Neural cell (in vitro differentiated cells): ENCODE data around the gene EIF2A. TPM values are rescaled to one million over a fixed set of nuclear protein-coding genes. Genes with fewer than 3 reads are reported as not detected.

Experiments used
- H2AFZ ChIP-seq: fragments of 200-600, 300-800 bp; sonication (generic), shearing (Covaris generic); 2 replicates; pipeline ENCODE4 v1.6.0; 2014; ENCODE audit warnings: low read depth, mild to moderate bottlenecking, antibody characterized with exemption, low read length, moderate library complexity
- H3F3A ChIP-seq: fragments of 200-600 bp; shearing (Covaris generic); 2 replicates; pipeline ENCODE4 v1.6.1; 2016; ENCODE audit warnings: mild to moderate bottlenecking, moderate library complexity, mixed read lengths, antibody characterized with exemption, low read length; ENCODE audit not compliant: insufficient read depth, poor library complexity, severe bottlenecking
- H3K27ac ChIP-seq: fragments of 200-600, 300-800 bp; sonication (generic), shearing (Covaris generic); 2 replicates; pipeline ENCODE4 v1.5.1; 2014; ENCODE audit warnings: mild to moderate bottlenecking, low read length, moderate library complexity
- H3K27me3 ChIP-seq: fragments of 300-800, 200-600 bp; sonication (generic), shearing (Covaris generic); 2 replicates; pipeline ENCODE4 v1.6.0; 2014; ENCODE audit warnings: mild to moderate bottlenecking, low read depth, low read length, moderate library complexity; ENCODE audit not compliant: insufficient read depth
- H3K36me3 ChIP-seq: fragments of 300-800, 200-600 bp; sonication (generic), shearing (Covaris generic); 2 replicates; pipeline ENCODE4 v1.5.1; 2014; ENCODE audit warnings: mild to moderate bottlenecking, antibody characterized with exemption, low read length, moderate library complexity; ENCODE audit not compliant: insufficient read depth
- H3K4me2 ChIP-seq: fragments of 300-800, 200-600 bp; sonication (generic), shearing (Covaris generic); 2 replicates; pipeline ENCODE4 v1.6.0; 2014; ENCODE audit warnings: mild to moderate bottlenecking, low read length
- H3K4me3 ChIP-seq: fragments of 300-800, 200-600 bp; sonication (generic), shearing (Covaris generic); 2 replicates; pipeline ENCODE4 v1.5.1; 2014; ENCODE audit warnings: mild to moderate bottlenecking, low read length, moderate library complexity
- H3K79me2 ChIP-seq: fragments of 200-600 bp; shearing (Covaris generic); replicated peaks from 2 replicates; pipeline ENCODE4 v1.6.0; 2014; ENCODE audit warnings: mild to moderate bottlenecking, low read length, moderate library complexity; ENCODE audit not compliant: insufficient read depth
- H3K9ac ChIP-seq: fragments of 300-800, 200-600 bp; sonication (generic), shearing (Covaris generic); 2 replicates; pipeline ENCODE4 v1.6.1; 2016; ENCODE audit warnings: mild to moderate bottlenecking, low read length, mixed read lengths
- H3K9me2 ChIP-seq: fragments of 200-600 bp; shearing (Covaris generic); 2 replicates; pipeline ENCODE4 v1.6.1; 2016; ENCODE audit warnings: mild to moderate bottlenecking, low read length, mixed read lengths; ENCODE audit not compliant: insufficient read depth
- H3K9me3 ChIP-seq: fragments of 200-600, 300-800 bp; sonication (generic), shearing (Covaris generic); 2 replicates; pipeline ENCODE4 v1.6.1; 2016; ENCODE audit warnings: mild to moderate bottlenecking, mixed run types, low read length, moderate library complexity, mixed read lengths
- H4K20me1 ChIP-seq: fragments of 200-600 bp; shearing (Covaris generic); 2 replicates; pipeline ENCODE4 v1.6.1; 2016; ENCODE audit warnings: mild to moderate bottlenecking, mixed run types; ENCODE audit not compliant: insufficient read depth
- EP300 ChIP-seq: fragments of 450-650 bp; conservative IDR thresholded peaks from 2 replicates; pipeline ENCODE4 v1.6.1; 2014; ENCODE audit warnings: antibody characterized with exemption, mild to moderate bottlenecking, moderate library complexity; ENCODE audit not compliant: poor library complexity, severe bottlenecking
- MXI1 ChIP-seq: fragments of 450-650 bp; conservative IDR thresholded peaks from 2 replicates; pipeline ENCODE4 v1.6.1; 2014; ENCODE audit warnings: antibody characterized with exemption, mild to moderate bottlenecking; ENCODE audit not compliant: poor library complexity, severe bottlenecking
- POLR2AphosphoS5 ChIP-seq: IDR thresholded peaks from 2 replicates; pipeline ENCODE4 v1.6.1; 2012
- REST ChIP-seq: IDR thresholded peaks from 2 replicates; pipeline ENCODE4 v1.6.1; 2012; ENCODE audit warnings: borderline replicate concordance
- TAF1 ChIP-seq: IDR thresholded peaks from 2 replicates; pipeline ENCODE4 v1.6.1; 2012; ENCODE audit warnings: low read depth
- polyA plus RNA-seq: library from polyadenylated mRNA; depleted of rRNA; stranded (reverse); fragments of >200 nt; gene quantifications from 2 replicates; pipeline ENCODE4 v1.2.3, GENCODE V29; 2014

EIF2A gene
- polyA plus RNA-seq, 1 donor from 2014 or later: 82.6 TPM

DNA sequence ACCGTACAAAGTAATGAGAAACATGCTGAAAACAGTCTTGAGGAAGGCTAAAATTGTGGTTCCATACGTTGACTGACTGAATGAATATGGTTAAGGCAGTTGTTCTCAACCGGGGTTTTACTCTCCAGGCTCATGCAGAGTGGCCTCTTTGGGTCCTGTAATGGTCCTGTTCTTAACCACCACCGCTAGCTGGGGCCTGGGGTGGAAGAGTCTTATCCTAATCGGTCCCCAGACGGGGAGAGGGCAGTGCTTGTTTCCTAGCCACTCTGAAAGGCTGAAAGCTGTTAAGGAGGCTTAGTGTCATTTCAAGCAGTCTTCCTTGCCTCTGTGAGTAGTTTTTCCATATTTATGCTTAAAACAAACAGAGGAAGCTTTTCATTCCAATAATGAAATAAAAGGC is 88.5 kb downstream of the EIF2A start:
- Histone ChIP-seq H3K4me3 (no peak overlapping the region), H2AFZ (no peak overlapping the region), H3K4me2 (no peak overlapping the region), H3K27ac (no peak overlapping the region), H3F3A (no peaks in the 10 kb centered on the region), H3K9me2 (no peaks in the 10 kb centered on the region), H3K27me3 (no peaks in the 10 kb centered on the region), H3K79me2 (no peaks in the 10 kb centered on the region), H3K9ac (no peak overlapping the region), H4K20me1 (no peaks in the 10 kb centered on the region), H3K9me3 (no peaks in the 10 kb centered on the region), H3K36me3 (no peaks in the 10 kb centered on the region)
- TF ChIP-seq REST (no peak), MXI1 (no peak)

DNA sequence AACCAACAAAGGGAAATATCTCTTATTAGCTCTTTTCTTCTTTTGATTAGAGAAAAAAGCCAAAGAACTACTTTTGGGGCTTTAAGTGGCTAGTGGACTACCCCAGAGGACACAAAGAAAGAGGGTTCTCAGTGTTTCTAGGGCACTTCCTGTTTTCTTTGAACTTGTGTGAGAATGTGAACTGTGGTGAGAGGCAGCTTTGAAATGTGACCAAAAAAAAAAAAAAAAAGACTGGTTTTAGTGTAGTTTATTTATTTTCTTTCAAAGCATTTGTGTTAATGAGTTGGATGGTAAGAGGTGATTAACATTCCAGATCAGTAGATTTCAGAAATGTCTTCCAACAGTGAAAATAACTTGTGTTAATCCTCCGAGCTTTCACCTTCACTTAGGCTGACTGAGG is 88.9 kb downstream of the EIF2A start:
- no peaks in the 10 kb centered on the region for H4K20me1 ChIP-seq
- H3F3A ChIP-seq: no peaks in the 10 kb centered on the region
- TF ChIP-seq REST (no peak), MXI1 (no peak), TAF1 (no peak), EP300 (no peak), POLR2AphosphoS5 (no peak)
- H3K27me3 ChIP-seq: no peaks in the 10 kb centered on the region
- no peak overlapping the region for H3K9ac ChIP-seq
- no peaks in the 10 kb centered on the region for H3K36me3 ChIP-seq
- H3K9me2 ChIP-seq: no peaks in the 10 kb centered on the region
- no peak overlapping the region for H3K27ac ChIP-seq
- H3K79me2 ChIP-seq: no peaks in the 10 kb centered on the region
- no peak overlapping the region for H3K4me2 ChIP-seq
- no peaks in the 10 kb centered on the region for H3K9me3 ChIP-seq
- H3K4me3 ChIP-seq: no peak overlapping the region
- H2AFZ ChIP-seq: no peak overlapping the region

Other genes with a start within 250 kb of the EIF2A start
- gene TSC22D2, start 138.5 kb upstream of the EIF2A start, polyA plus RNA-seq: 11.9 and 15.3 TPM in 2 replicates
- gene SERP1, start 291 bp upstream of the EIF2A start, polyA plus RNA-seq: 106 and 120 TPM in 2 replicates
- gene SELENOT, start 56.5 kb downstream of the EIF2A start, polyA plus RNA-seq: 249 and 268 TPM in 2 replicates
- 0.32 TPM in 1 of 2 replicates, not detected in the other for gene ERICH6, start 157.1 kb downstream of the EIF2A start, polyA plus RNA-seq
- gene SIAH2, start 216.4 kb downstream of the EIF2A start, polyA plus RNA-seq: 21.8 and 41.1 TPM in 2 replicates